ENCODE measurements around the gene R3HDM1. TPM values are rescaled to one million over a fixed set of nuclear protein-coding genes. Genes with fewer than 3 reads are reported as not detected.
A peak's percentile ranks its signal among the peaks of the same experiment; 100 is the strongest.

R3HDM1 gene
- total RNA-seq, 2 donors from 2014 or later: 14.5 to 60.3 TPM

GRCh38 chr2:135744760-135745314 is 213.6 kb downstream of the R3HDM1 start:
- Histone ChIP-seq H3K27me3 (no peaks in the 10 kb centered on the region), H3K4me1 (peaks cover 16% of the 10 kb centered on the region), H3K27ac (no peak overlapping the region), H3K4me3 (no peak overlapping the region), H3K9me3 (no peaks in the 10 kb centered on the region), H3K36me3 (replicated peaks in 1 of 2; ENCODE audit: insufficient read depth in 1 of 2, low read depth in 2 of 2) (peaks cover 0 to 3% of the 10 kb centered on the region in 2 donors)
- peak in 3 of 4 donors; percentile 7 to 19 (median 16) for DNase-seq
- TF ChIP-seq CTCF (IDR thresholded peaks at IDR 0.05): no peak
- no peak for TF ChIP-seq POLR2A (IDR thresholded peaks at IDR 0.05)
- WGBS, 2 donors: 63 to 73% methylated on average over 5 of the region's 5 CpGs
- ATAC-seq: no peak
- intact Hi-C loops (cut with DNase I): no loop called here

- Histone ChIP-seq H3K4me1 (peaks cover 16% of the 10 kb centered on the region), H3K27me3 (no peaks in the 10 kb centered on the region), H3K9me3 (no peaks in the 10 kb centered on the region), H3K27ac (no peak overlapping the region), H3K4me3 (no peak overlapping the region), H3K36me3 (replicated peaks in 1 of 2; ENCODE audit: insufficient read depth in 1 of 2, low read depth in 2 of 2) (peaks cover 0 to 7% of the 10 kb centered on the region in 2 donors)
- 75 to 86% methylated on average over 4 of the region's 4 CpGs for WGBS, 2 donors
- intact Hi-C loops (cut with DNase I): no loop called here
- DNase-seq (no peak), ATAC-seq (no peak)
- TF ChIP-seq CTCF (IDR thresholded peaks at IDR 0.05): no peak
- TF ChIP-seq POLR2A (IDR thresholded peaks at IDR 0.05): no peak
Measured at GRCh38 chr2:135745545-135745944, 214.3 kb downstream of the R3HDM1 start.

- intact Hi-C loops (cut with DNase I): no loop called here
- ATAC-seq (no peak), DNase-seq (no peak)
- Histone ChIP-seq H3K36me3 (replicated peaks in 1 of 2; ENCODE audit: insufficient read depth in 1 of 2, low read depth in 2 of 2) (peaks cover 22 to 31% of the 10 kb centered on the region in 2 donors), H3K4me1 (no peaks in the 10 kb centered on the region), H3K27me3 (no peaks in the 10 kb centered on the region), H3K9me3 (no peaks in the 10 kb centered on the region), H3K27ac (no peak overlapping the region), H3K4me3 (no peak overlapping the region)
- WGBS, 2 donors: 96 to 98% methylated on average over 2 of the region's 2 CpGs
- no peak for TF ChIP-seq CTCF (IDR thresholded peaks at IDR 0.05)
- TF ChIP-seq POLR2A (IDR thresholded peaks at IDR 0.05): no peak
Measured at GRCh38 chr2:135755573-135755972, 224.3 kb downstream of the R3HDM1 start.

GRCh38 chr2:135756692-135757091 is 225.4 kb downstream of the R3HDM1 start:
- intact Hi-C loops (cut with DNase I): no loop called here
- TF ChIP-seq CTCF (IDR thresholded peaks at IDR 0.05) (no peak), POLR2A (IDR thresholded peaks at IDR 0.05) (no peak)

GRCh38 chr2:135762022-135762421 is 230.7 kb downstream of the R3HDM1 start:
- DNase-seq: no peak
- ATAC-seq: no peak
- no peaks in the 10 kb centered on the region for H3K4me1 ChIP-seq
- H3K36me3 ChIP-seq (replicated peaks in 1 of 2; ENCODE audit: insufficient read depth in 1 of 2, low read depth in 2 of 2): peaks cover 8 to 28% of the 10 kb centered on the region in 2 donors
- no peak overlapping the region for H3K4me3 ChIP-seq
- H3K27ac ChIP-seq: no peak overlapping the region
- TF ChIP-seq CTCF (IDR thresholded peaks at IDR 0.05) (no peak), POLR2A (IDR thresholded peaks at IDR 0.05) (no peak)
- no peaks in the 10 kb centered on the region for H3K27me3 ChIP-seq
- H3K9me3 ChIP-seq: no peaks in the 10 kb centered on the region
- intact Hi-C loops (cut with DNase I): no loop called here

More at GRCh38 chr2:135756692-135757091, 225.4 kb downstream of the R3HDM1 start:
- Histone ChIP-seq H3K36me3 (replicated peaks in 1 of 2; ENCODE audit: insufficient read depth in 1 of 2, low read depth in 2 of 2) (peaks cover 22 to 40% of the 10 kb centered on the region in 2 donors), H3K4me1 (no peaks in the 10 kb centered on the region), H3K9me3 (no peaks in the 10 kb centered on the region), H3K27me3 (no peaks in the 10 kb centered on the region), H3K4me3 (no peak overlapping the region), H3K27ac (no peak overlapping the region)
- DNase-seq (no peak), ATAC-seq (no peak)
- WGBS, 2 donors: 100% methylated on average over 1 of the region's 1 CpG

All from body of pancreas (tissue), 4 donors.